ENCODE results near the gene CD302.
"Not testable (repeated sequence)": the region's sequence is repeated elsewhere in the genome, so short reads cannot be mapped to it uniquely, and the experiment has no call there.

CD302 gene

DNA sequence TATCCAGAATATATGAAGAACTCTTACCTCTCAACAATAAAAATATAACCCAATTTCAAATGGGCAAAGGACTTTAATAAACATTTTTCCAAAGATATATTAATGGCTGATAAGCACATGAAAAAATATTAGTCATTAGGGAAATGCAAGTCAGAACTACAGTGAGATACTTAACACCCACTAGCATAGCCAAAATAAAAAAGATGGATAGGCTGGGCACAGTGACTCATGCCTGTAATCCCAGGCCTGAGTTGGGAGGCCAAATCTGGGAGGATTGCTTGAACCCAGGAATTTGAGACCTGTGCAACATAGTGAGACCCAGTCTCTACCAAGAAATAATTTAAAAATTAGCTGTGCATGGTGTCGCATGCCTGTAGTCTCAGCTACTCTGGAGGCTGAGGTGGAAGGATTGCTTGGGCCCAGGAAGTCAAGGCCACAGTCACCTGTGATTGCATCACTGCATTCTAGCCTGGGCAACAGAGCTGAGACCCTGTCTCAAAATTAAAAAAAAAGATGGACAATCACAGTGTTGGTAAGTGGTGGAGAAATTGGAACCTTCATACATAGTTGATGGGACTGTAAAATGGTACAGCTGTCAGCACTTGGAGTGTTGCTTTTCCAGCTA lies 60.6 kb downstream of the CD302 start:
- Histone ChIP-seq H3K27me3 (no peaks in the 10 kb centered on the region), H3K4me3 (no peak overlapping the region), H3K27ac (no peak overlapping the region), H3K9ac (no peak overlapping the region), H3K36me3 (peaks cover 78 to 100% (median 97%) of the 10 kb centered on the region in 11 experiments), H3K9me3 (replicated peaks in 1 of 11) (peaks cover 0 to 6% (median 0%) of the 10 kb centered on the region in 11 experiments; a peak in 1 of 22 replicates), H3K4me2 (0 out of 22 replicates have a peak overlapping the region, but pooled peaks of 1 of the 11 experiments have one; percentile 28), H4K20me1 (peaks cover 73 to 100% (median 99%) of the 10 kb centered on the region in 11 experiments), H3K4me1 (peaks cover 0 to 20% (median 8%) of the 10 kb centered on the region in 10 experiments; a peak in 14 of 20 replicates)
- no peak for TF ChIP-seq Cebpa-rat (IDR thresholded peaks at IDR 0.05)

GRCh38 chr2:159736048-159736447 lies 62.0 kb downstream of the CD302 start:
- Histone ChIP-seq H3K4me3 (no peak overlapping the region), H3K27ac (peak overlapping the region in 1 of 11 experiments; percentile 32; a peak in 1 of 22 replicates), H4K20me1 (peaks cover 81 to 100% (median 100%) of the 10 kb centered on the region in 11 experiments), H3K4me2 (peak overlapping the region in 2 of 11 experiments; percentile 16 to 41; a peak in 1 of 22 replicates), H3K9me3 (replicated peaks in 1 of 11) (peaks cover 0 to 6% (median 0%) of the 10 kb centered on the region in 11 experiments; a peak in 1 of 22 replicates), H3K9ac (no peak overlapping the region), H3K4me1 (peaks cover 0 to 23% (median 9%) of the 10 kb centered on the region in 10 experiments; a peak in 14 of 20 replicates), H3K27me3 (no peaks in the 10 kb centered on the region), H3K36me3 (peaks cover 87 to 100% (median 98%) of the 10 kb centered on the region in 11 experiments)
- no peak for TF ChIP-seq Cebpa-rat (IDR thresholded peaks at IDR 0.05)

- Histone ChIP-seq H3K9ac (no peak overlapping the region), H3K27ac (peak overlapping the region in 1 of 11 experiments; percentile 32; a peak in 1 of 22 replicates), H3K9me3 (replicated peaks in 1 of 11) (peaks cover 0 to 6% (median 0%) of the 10 kb centered on the region in 11 experiments; a peak in 1 of 22 replicates), H3K4me1 (peaks cover 0 to 23% (median 9%) of the 10 kb centered on the region in 10 experiments; a peak in 14 of 20 replicates), H3K4me3 (no peak overlapping the region), H3K27me3 (no peaks in the 10 kb centered on the region), H3K36me3 (peaks cover 87 to 100% (median 98%) of the 10 kb centered on the region in 11 experiments), H3K4me2 (peak overlapping the region in 2 of 11 experiments; percentile 16 to 41; a peak in 1 of 22 replicates), H4K20me1 (peaks cover 81 to 100% (median 100%) of the 10 kb centered on the region in 11 experiments)
- no peak for TF ChIP-seq Cebpa-rat (IDR thresholded peaks at IDR 0.05)
These were observed 62.4 kb downstream of the CD302 start for GRCh38 chr2:159735648-159736047.

GRCh38 chr2:159728629-159729028 lies 69.4 kb downstream of the CD302 start:
- no peak for TF ChIP-seq Cebpa-rat (IDR thresholded peaks at IDR 0.05)
- peak overlapping the region in 5 of 11 experiments; percentile 19 to 68 (median 41); a peak in 8 of 22 replicates for H3K4me2 ChIP-seq
- H3K4me3 ChIP-seq: no peak overlapping the region
- peaks cover 89 to 100% (median 100%) of the 10 kb centered on the region in 11 experiments for H4K20me1 ChIP-seq
- H3K27ac ChIP-seq: no peak overlapping the region; a peak in 1 of 22 replicates
- peaks cover 5 to 22% (median 15%) of the 10 kb centered on the region in 11 experiments; a peak in 20 of 22 replicates for H3K9me3 ChIP-seq (replicated peaks in 1 of 11)
- no peaks in the 10 kb centered on the region for H3K27me3 ChIP-seq
- H3K4me1 ChIP-seq: peaks cover 0 to 43% (median 12%) of the 10 kb centered on the region in 10 experiments; a peak in 10 of 20 replicates
- peaks cover 64 to 100% (median 89%) of the 10 kb centered on the region in 11 experiments for H3K36me3 ChIP-seq
- no peak overlapping the region for H3K9ac ChIP-seq

- TF ChIP-seq Cebpa-rat (IDR thresholded peaks at IDR 0.05): no peak
- Histone ChIP-seq H3K4me2 (no peak overlapping the region), H3K9me3 (replicated peaks in 1 of 11) (peaks cover 5 to 50% (median 44%) of the 10 kb centered on the region in 11 experiments; a peak in 20 of 22 replicates), H3K27me3 (no peaks in the 10 kb centered on the region), H3K27ac (no peak overlapping the region), H3K4me3 (no peak overlapping the region), H3K4me1 (peaks cover 0 to 72% (median 16%) of the 10 kb centered on the region in 10 experiments; a peak in 10 of 20 replicates), H3K9ac (no peak overlapping the region), H3K36me3 (peaks cover 66 to 100% (median 90%) of the 10 kb centered on the region in 11 experiments), H4K20me1 (peaks cover 95 to 100% (median 100%) of the 10 kb centered on the region in 11 experiments)
These were observed 72.3 kb downstream of the CD302 start for GRCh38 chr2:159725713-159726112.

- H3K4me2 ChIP-seq, H3K27ac ChIP-seq, H3K27me3 ChIP-seq, H3K9ac ChIP-seq, H3K4me3 ChIP-seq: not testable (repeated sequence)
- peaks cover 97 to 100% (median 100%) of the 10 kb centered on the region in 11 experiments for H4K20me1 ChIP-seq
- peaks cover 5 to 57% (median 51%) of the 10 kb centered on the region in 11 experiments; a peak in 20 of 22 replicates for H3K9me3 ChIP-seq (replicated peaks in 1 of 11)
- peaks cover 0 to 79% (median 16%) of the 10 kb centered on the region in 10 experiments; a peak in 10 of 20 replicates for H3K4me1 ChIP-seq
- H3K36me3 ChIP-seq: peaks cover 66 to 100% (median 90%) of the 10 kb centered on the region in 11 experiments
These were observed 73.0 kb downstream of the CD302 start for GRCh38 chr2:159724795-159725572.

GRCh38 chr2:159722580-159722979 lies 75.4 kb downstream of the CD302 start:
- Histone ChIP-seq H3K27ac (no peak overlapping the region), H3K4me1 (peaks cover 0 to 71% (median 6%) of the 10 kb centered on the region in 10 experiments; a peak in 9 of 20 replicates), H3K36me3 (peaks cover 77 to 100% (median 96%) of the 10 kb centered on the region in 11 experiments), H4K20me1 (peaks cover 98 to 100% (median 100%) of the 10 kb centered on the region in 11 experiments), H3K4me3 (no peak overlapping the region), H3K4me2 (peak overlapping the region in 3 of 11 experiments; percentile 53 to 66 (median 61); a peak in 2 of 22 replicates), H3K9me3 (replicated peaks in 1 of 11) (peaks cover 5 to 73% (median 69%) of the 10 kb centered on the region in 11 experiments; a peak in 20 of 22 replicates), H3K27me3 (no peaks in the 10 kb centered on the region), H3K9ac (no peak overlapping the region)
- TF ChIP-seq Cebpa-rat (IDR thresholded peaks at IDR 0.05): 0 out of 22 replicates have a peak, but pooled peaks of 1 of the 11 experiments have one; percentile 7

GRCh38 chr2:159720676-159721075 lies 77.3 kb downstream of the CD302 start:
- H3K4me1 ChIP-seq: peaks cover 4 to 77% (median 12%) of the 10 kb centered on the region in 10 experiments; a peak in 14 of 20 replicates
- no peak overlapping the region for H3K9ac ChIP-seq
- peaks cover 98 to 100% (median 100%) of the 10 kb centered on the region in 11 experiments for H4K20me1 ChIP-seq
- H3K9me3 ChIP-seq (replicated peaks in 1 of 11): peaks cover 5 to 81% (median 71%) of the 10 kb centered on the region in 11 experiments; a peak in 20 of 22 replicates
- TF ChIP-seq Cebpa-rat (IDR thresholded peaks at IDR 0.05): no peak
- H3K36me3 ChIP-seq: peaks cover 85 to 100% (median 98%) of the 10 kb centered on the region in 11 experiments
- no peak overlapping the region for H3K27ac ChIP-seq
- H3K4me2 ChIP-seq: 0 out of 22 replicates have a peak overlapping the region, but pooled peaks of 1 of the 11 experiments have one; percentile 16
- H3K27me3 ChIP-seq: no peaks in the 10 kb centered on the region
- H3K4me3 ChIP-seq: 0 out of 20 replicates have a peak overlapping the region, but pooled peaks of 1 of the 10 experiments have one; percentile 26
